Endothelial cell (in vitro differentiated cells): ENCODE results near the gene KXD1. TPM values are rescaled to one million over a fixed set of nuclear protein-coding genes. Genes with fewer than 3 reads are reported as not detected.

Experiments
- DNase-seq: peaks from one replicate; pipeline ENCODE4 v3.0.0; 2021; ENCODE audit warnings: low spot score
- H3K27ac Mint-ChIP-seq: one replicate; pipeline ENCODE4 v1.8.0; 2021; ENCODE audit warnings: mixed read lengths, inconsistent platforms; ENCODE audit not compliant: unreplicated experiment
- H3K27me3 Mint-ChIP-seq: one replicate; pipeline ENCODE4 v1.8.0; 2021; ENCODE audit warnings: mild to moderate bottlenecking, moderate library complexity, mixed read lengths, inconsistent platforms; ENCODE audit not compliant: unreplicated experiment
- H3K36me3 Mint-ChIP-seq: one replicate; pipeline ENCODE4 v1.8.0; 2021; ENCODE audit warnings: mild to moderate bottlenecking, low read depth, mixed read lengths, inconsistent platforms; ENCODE audit not compliant: unreplicated experiment
- H3K4me1 Mint-ChIP-seq: one replicate; pipeline ENCODE4 v1.8.0; 2021; ENCODE audit warnings: mild to moderate bottlenecking, mixed read lengths, inconsistent platforms; ENCODE audit not compliant: unreplicated experiment
- H3K4me3 Mint-ChIP-seq: one replicate; pipeline ENCODE4 v1.8.0; 2021; ENCODE audit warnings: mild to moderate bottlenecking, mixed read lengths, inconsistent platforms; ENCODE audit not compliant: unreplicated experiment
- H3K9me3 Mint-ChIP-seq: one replicate; pipeline ENCODE4 v1.8.0; 2021; ENCODE audit warnings: mixed read lengths, inconsistent platforms; ENCODE audit not compliant: unreplicated experiment
- CTCF ChIP-seq: fragments of 200-600 bp; sonication (generic); IDR thresholded peaks from one replicate; pipeline ENCODE4 v1.5.0; 2021; ENCODE audit warnings: antibody characterized with exemption; ENCODE audit not compliant: unreplicated experiment
- total RNA-seq: library from RNA; stranded (reverse); fragmentation: NEBNext Ultra II Directional; extraction: Animal tissue kit (Norgen Biotek cat#: 25700); gene quantifications from one replicate; pipeline ENCODE4 v1.2.1, GENCODE V29; 2021; ENCODE audit not compliant: unreplicated experiment

The KXD1 gene
- total RNA-seq, 1 donor from 2014 or later: 105 TPM

GRCh38 chr19:18608805-18609716 lies 51.4 kb downstream of the KXD1 start:
- TF ChIP-seq CTCF: no peak
- DNase-seq: no peak
- Mint-ChIP-seq H3K27me3 (peaks cover 27% of the 10 kb centered on the region), H3K4me3 (peak overlapping the region; percentile 77), H3K36me3 (peaks cover 7% of the 10 kb centered on the region), H3K9me3 (no peaks in the 10 kb centered on the region), H3K4me1 (peaks cover 10% of the 10 kb centered on the region), H3K27ac (peak overlapping the region; percentile 42)

- TF ChIP-seq CTCF: no peak
- Mint-ChIP-seq H3K36me3 (peaks cover 7% of the 10 kb centered on the region), H3K9me3 (no peaks in the 10 kb centered on the region), H3K4me3 (no peak overlapping the region), H3K4me1 (peaks cover 12% of the 10 kb centered on the region), H3K27ac (peak overlapping the region; percentile 42), H3K27me3 (peaks cover 30% of the 10 kb centered on the region)
- no peak for DNase-seq
Measured at GRCh38 chr19:18609717-18610051, 52.0 kb downstream of the KXD1 start.

- Mint-ChIP-seq H3K27ac (no peak overlapping the region), H3K4me1 (peaks cover 12% of the 10 kb centered on the region), H3K9me3 (no peaks in the 10 kb centered on the region), H3K36me3 (peaks cover 7% of the 10 kb centered on the region), H3K27me3 (peaks cover 29% of the 10 kb centered on the region), H3K4me3 (no peak overlapping the region)
- no peak for TF ChIP-seq CTCF
- DNase-seq: no peak
Measured at GRCh38 chr19:18610245-18610555, 52.5 kb downstream of the KXD1 start.

- Mint-ChIP-seq H3K4me3 (peak overlapping the region; percentile 73), H3K27me3 (peaks cover 31% of the 10 kb centered on the region), H3K27ac (no peak overlapping the region), H3K36me3 (peaks cover 4% of the 10 kb centered on the region), H3K9me3 (no peaks in the 10 kb centered on the region), H3K4me1 (peaks cover 10% of the 10 kb centered on the region)
- DNase-seq: no peak
- no peak for TF ChIP-seq CTCF
Measured at GRCh38 chr19:18610556-18611326, 53.1 kb downstream of the KXD1 start.
